T-helper 17 cell (primary cell): ENCODE results near the gene RHCG. TPM values are rescaled to one million over a fixed set of nuclear protein-coding genes. Genes with fewer than 3 reads are reported as not detected.
A peak's percentile ranks its signal among the peaks of the same experiment; 100 is the strongest.
"Not testable (repeated sequence)": the region's sequence is repeated elsewhere in the genome, so short reads cannot be mapped to it uniquely, and the experiment has no call there.

ENCODE experiments used
- ATAC-seq: fragments of 150-1000 bp; cut with Tn5 transposase; 2 replicates; pipeline ENCODE4 v1.10.0; 2021; ENCODE audit warnings: mild to moderate bottlenecking, moderate library complexity
- DNase-seq, 3 donors: peaks; one replicate each; pipeline versions ENCODE4 v3.0.0 to v3.0.0-alpha.2; 2020 to 2021
- H3K9me3 ChIP-seq: one replicate; pipeline ENCODE4 v1.7.0; 2013; ENCODE audit warnings: low read length, mild to moderate bottlenecking; ENCODE audit not compliant: control insufficient read depth, poor library complexity, severe bottlenecking
- H3K27ac Mint-ChIP-seq: one replicate; pipeline ENCODE4 v1.8.0; 2022; ENCODE audit warnings: mild to moderate bottlenecking, moderate library complexity, mixed read lengths
- H3K27me3 Mint-ChIP-seq: one replicate; pipeline ENCODE4 v1.8.0; 2022; ENCODE audit warnings: mixed read lengths
- H3K36me3 Mint-ChIP-seq: one replicate; pipeline ENCODE4 v1.8.0; 2022; ENCODE audit warnings: low read depth, mixed read lengths
- H3K4me1 Mint-ChIP-seq: one replicate; pipeline ENCODE4 v1.8.0; 2022; ENCODE audit warnings: mild to moderate bottlenecking, mixed read lengths
- H3K4me3 Mint-ChIP-seq: one replicate; pipeline ENCODE4 v1.8.0; 2022; ENCODE audit warnings: mild to moderate bottlenecking, moderate library complexity, mixed read lengths
- total RNA-seq, 4 donors: library from RNA in 2 of 4; stranded (reverse) in 2 of 4; gene quantifications; one replicate each; pipeline ENCODE4 v1.2.3 and lab custom pipeline; 2022 to 2026

RHCG gene
- total RNA-seq, 2 donors from 2014 or later, result not detected

DNA sequence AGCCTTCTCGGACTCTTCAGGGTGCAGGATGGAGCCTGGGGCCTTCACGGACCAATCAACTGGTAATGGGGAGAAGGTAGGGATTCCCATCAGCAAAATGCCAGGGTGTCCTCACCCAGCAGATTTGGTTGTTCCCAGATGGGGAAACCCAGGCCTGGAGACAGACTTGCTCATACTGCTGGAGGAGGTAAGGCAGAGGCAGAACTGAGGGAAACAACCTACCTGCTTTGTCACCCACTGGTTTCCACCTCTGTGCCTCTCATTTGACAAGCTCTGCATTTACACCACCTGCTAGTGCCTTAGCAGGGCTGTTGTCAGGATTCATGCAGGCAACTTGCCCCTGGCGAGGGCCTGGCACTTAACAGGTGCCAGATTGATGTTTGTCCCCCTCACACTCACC lies 15.9 kb downstream of the RHCG start:
- Mint-ChIP-seq H3K36me3 (peaks cover 2% of the 10 kb centered on the region), H3K4me3 (no peak overlapping the region), H3K27me3 (peaks cover 60% of the 10 kb centered on the region), H3K27ac (no peak overlapping the region), H3K4me1 (no peaks in the 10 kb centered on the region)
- no peak for ATAC-seq
- no peaks in the 10 kb centered on the region for H3K9me3 ChIP-seq
- DNase-seq, result no peak

DNA sequence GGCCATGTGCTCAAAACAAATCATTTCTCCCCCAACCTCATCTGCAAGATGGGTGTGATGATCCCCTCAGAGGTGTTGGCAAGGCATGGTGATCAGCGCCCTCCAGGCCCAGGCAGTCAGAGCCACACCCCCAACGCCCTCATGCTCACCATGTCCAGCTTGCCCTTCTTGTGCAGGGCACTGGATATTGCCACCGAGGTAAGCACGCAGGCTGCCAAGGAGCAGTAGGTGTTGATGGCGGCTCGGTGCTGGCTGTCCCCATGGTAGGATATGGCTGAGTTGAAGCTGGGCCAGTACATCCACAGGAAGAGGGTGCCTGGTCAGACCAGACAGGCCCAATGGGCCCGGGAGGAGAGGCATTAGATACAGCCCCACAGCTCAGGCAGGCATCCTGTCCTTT lies 17.2 kb downstream of the RHCG start:
- Mint-ChIP-seq H3K27me3 (peaks cover 51% of the 10 kb centered on the region), H3K4me3 (no peak overlapping the region), H3K27ac (no peak overlapping the region), H3K4me1 (no peaks in the 10 kb centered on the region), H3K36me3 (peaks cover 1% of the 10 kb centered on the region)
- DNase-seq (no peak), ATAC-seq (no peak)
- no peaks in the 10 kb centered on the region for H3K9me3 ChIP-seq

GRCh38 chr15:89477411-89478242 lies 18.8 kb downstream of the RHCG start:
- no peak overlapping the region for H3K27ac Mint-ChIP-seq
- no peak overlapping the region for H3K4me3 Mint-ChIP-seq
- H3K4me1 Mint-ChIP-seq, result no peaks in the 10 kb centered on the region
- peaks cover 36% of the 10 kb centered on the region for H3K27me3 Mint-ChIP-seq
- H3K36me3 Mint-ChIP-seq, result no peaks in the 10 kb centered on the region
- DNase-seq, result no peak
- no peak for ATAC-seq
- no peaks in the 10 kb centered on the region for H3K9me3 ChIP-seq

GRCh38 chr15:89475661-89476060 lies 20.7 kb downstream of the RHCG start:
- Mint-ChIP-seq H3K27me3 (peaks cover 23% of the 10 kb centered on the region), H3K36me3 (no peaks in the 10 kb centered on the region), H3K4me1 (no peaks in the 10 kb centered on the region), H3K27ac (peak overlapping the region; percentile 42), H3K4me3 (no peak overlapping the region)
- DNase-seq (no peak), ATAC-seq (no peak)
- no peaks in the 10 kb centered on the region for H3K9me3 ChIP-seq

DNA sequence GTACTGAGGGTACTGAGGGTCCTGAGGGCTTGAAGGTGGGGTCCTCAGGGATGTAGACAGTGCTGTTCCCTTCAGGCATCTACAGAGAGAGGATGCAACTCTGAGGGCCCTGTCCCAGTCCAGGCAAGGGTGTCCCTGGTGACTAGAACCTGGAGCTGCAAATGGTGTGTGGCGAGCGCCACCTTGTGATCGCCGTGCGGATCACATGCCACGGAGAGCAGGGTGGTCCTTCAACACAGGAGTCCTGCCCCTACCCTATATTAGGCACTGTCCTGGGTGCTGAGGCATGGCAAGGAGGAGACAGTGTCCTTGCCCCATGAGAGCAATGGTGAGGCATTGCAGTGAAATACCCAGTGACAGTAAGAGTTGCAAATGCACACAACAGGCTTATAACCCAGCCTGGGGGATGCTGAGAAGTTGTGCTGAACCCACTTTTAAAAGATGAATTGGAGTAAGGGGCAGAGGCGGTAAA lies 23.6 kb downstream of the RHCG start:
- H3K9me3 ChIP-seq, result no peaks in the 10 kb centered on the region
- Mint-ChIP-seq H3K27me3 (peaks cover 28% of the 10 kb centered on the region), H3K27ac (no peak overlapping the region), H3K36me3 (no peaks in the 10 kb centered on the region), H3K4me1 (no peaks in the 10 kb centered on the region), H3K4me3 (no peak overlapping the region)
- no peak for ATAC-seq
- no peak for DNase-seq

DNA sequence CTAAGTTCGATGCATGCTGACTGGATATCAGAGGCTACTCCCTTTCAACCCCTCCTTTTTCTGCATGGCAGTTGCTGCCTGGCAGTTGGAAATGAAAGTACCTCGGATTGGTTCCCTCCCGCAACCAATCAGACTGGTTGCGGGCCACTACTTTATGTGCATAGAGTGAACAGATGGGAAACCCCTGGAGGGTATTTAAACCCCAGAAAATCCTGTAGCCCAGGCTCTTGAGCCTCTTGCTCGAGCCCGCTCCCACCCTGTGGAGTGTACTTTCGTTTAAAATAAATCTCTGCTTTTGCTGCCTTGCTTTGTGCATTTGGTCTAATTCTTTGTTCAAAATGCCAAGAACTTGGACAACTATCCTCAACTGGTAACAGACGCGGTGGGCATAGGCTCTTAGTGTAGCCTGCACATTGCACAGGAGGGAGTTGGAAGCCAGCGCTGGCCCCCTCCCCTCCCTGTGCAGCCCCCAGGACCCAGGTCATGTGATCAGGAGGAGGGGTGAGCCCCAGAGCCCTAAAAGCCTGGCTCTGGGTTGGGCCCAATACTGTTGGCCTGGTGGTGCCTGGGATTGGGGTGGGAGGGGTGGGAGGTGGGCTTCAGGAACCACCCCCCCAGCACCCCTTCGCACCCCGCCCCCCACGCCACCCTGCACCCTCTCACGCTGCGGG lies 26.8 kb downstream of the RHCG start:
- H3K9me3 ChIP-seq, result no peaks in the 10 kb centered on the region
- ATAC-seq (no peak), DNase-seq (no peak)
- Mint-ChIP-seq H3K4me1 (no peaks in the 10 kb centered on the region), H3K36me3 (peaks cover 1% of the 10 kb centered on the region), H3K4me3 (no peak overlapping the region), H3K27ac (no peak overlapping the region), H3K27me3 (peaks cover 55% of the 10 kb centered on the region)

DNA sequence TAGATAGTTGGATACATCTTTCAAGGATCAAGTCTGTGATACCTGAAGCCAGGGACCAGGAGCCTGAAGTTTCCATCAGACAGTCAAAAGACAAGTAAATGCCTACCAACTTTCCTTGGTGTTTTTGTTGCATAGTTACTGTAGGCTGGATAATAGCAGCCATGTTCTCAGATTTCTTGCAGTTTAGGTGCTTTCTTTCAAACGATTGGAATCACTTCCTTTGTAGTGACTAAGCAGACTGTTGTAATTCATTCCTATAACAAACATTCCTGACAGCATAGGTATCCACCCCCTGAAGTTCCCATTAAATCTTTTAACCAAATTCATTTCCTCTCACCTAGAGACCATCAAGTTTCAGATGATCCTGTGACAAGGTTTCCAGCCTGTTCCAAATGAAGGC lies 27.6 kb downstream of the RHCG start:
- not testable (repeated sequence) for H3K27ac Mint-ChIP-seq, H3K36me3 Mint-ChIP-seq, H3K4me3 Mint-ChIP-seq, H3K9me3 ChIP-seq, ATAC-seq, H3K4me1 Mint-ChIP-seq, DNase-seq
- peaks cover 63% of the 10 kb centered on the region for H3K27me3 Mint-ChIP-seq

DNA sequence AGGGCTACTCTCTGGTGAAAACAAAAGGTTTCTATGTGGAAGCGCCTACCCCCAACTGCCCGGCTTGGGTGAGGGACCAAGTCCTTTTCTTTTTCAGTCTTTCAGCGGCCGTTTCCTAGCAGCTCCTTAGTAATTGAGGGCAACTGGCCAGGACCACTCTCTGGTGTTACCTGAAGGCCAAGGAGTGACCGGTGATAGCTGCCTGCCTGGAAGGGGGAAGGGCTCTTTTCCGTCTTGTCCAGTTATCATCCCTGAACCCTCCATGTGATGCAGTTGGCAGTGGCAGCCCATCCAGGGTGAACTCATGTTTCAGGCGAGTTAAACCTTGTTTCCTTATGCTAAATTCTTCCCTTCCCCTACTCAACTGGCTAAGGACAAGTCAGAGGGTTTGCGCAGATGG lies 33.3 kb downstream of the RHCG start:
- ATAC-seq, result no peak
- Mint-ChIP-seq H3K27ac (no peak overlapping the region), H3K27me3 (peaks cover 73% of the 10 kb centered on the region), H3K36me3 (peaks cover 5% of the 10 kb centered on the region), H3K4me3 (no peak overlapping the region), H3K4me1 (no peaks in the 10 kb centered on the region)
- no peaks in the 10 kb centered on the region for H3K9me3 ChIP-seq
- DNase-seq, result no peak

- H3K9me3 ChIP-seq, result no peaks in the 10 kb centered on the region
- Mint-ChIP-seq H3K4me3 (no peak overlapping the region), H3K36me3 (peaks cover 5% of the 10 kb centered on the region), H3K4me1 (no peaks in the 10 kb centered on the region), H3K27ac (no peak overlapping the region), H3K27me3 (peaks cover 67% of the 10 kb centered on the region)
- DNase-seq (no peak), ATAC-seq (no peak)
Measured at GRCh38 chr15:89462198-89462912, 34.0 kb downstream of the RHCG start.

DNA sequence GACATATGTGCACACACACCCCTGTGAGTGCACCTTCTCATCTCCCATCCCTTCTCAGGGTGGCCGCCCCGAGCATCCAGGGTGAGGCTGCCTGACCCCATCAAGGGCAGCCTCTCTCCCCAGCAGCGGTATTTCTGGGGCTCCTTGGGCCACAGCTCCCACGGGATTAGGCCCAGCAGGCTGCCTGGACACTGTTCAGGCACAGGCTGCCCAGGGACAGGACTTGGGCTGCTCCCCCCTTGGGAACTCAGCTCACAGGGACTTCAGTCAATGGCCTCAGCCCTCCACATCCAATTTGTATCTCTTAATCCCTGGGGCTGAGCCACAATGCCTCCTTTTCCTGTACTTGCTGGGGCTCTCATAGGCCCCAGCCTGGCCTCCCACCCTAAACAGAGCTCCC lies 35.0 kb downstream of the RHCG start:
- DNase-seq (no peak), ATAC-seq (no peak)
- Mint-ChIP-seq H3K27me3 (peaks cover 63% of the 10 kb centered on the region), H3K4me1 (no peaks in the 10 kb centered on the region), H3K27ac (no peak overlapping the region), H3K4me3 (no peak overlapping the region), H3K36me3 (peaks cover 5% of the 10 kb centered on the region)
- H3K9me3 ChIP-seq, result no peaks in the 10 kb centered on the region

DNA sequence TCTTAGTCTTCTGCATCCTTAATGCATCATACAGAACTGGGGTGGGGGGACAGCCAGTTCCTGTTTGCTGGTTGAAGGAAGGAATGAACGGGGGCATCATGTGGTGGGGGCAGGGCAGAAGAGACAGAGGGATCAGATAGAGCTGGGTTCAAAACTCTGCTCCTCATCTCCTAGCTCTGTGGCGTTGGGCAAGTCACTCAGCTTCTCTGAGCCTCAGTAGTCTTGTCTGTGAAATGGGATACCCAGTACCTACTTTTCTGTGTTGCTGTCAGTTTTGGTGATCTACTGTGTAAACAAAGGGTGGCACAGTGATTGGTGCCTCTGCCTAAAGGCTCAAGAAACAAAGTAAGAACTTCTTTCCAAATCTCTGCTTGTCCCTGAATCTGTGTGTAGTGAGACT lies 36.3 kb downstream of the RHCG start:
- H3K9me3 ChIP-seq, result no peaks in the 10 kb centered on the region
- H3K4me3 Mint-ChIP-seq, result no peak overlapping the region
- DNase-seq, result no peak
- H3K27ac Mint-ChIP-seq, result no peak overlapping the region
- ATAC-seq, result no peak
- peaks cover 5% of the 10 kb centered on the region for H3K36me3 Mint-ChIP-seq
- H3K27me3 Mint-ChIP-seq, result peaks cover 50% of the 10 kb centered on the region
- no peaks in the 10 kb centered on the region for H3K4me1 Mint-ChIP-seq

DNA sequence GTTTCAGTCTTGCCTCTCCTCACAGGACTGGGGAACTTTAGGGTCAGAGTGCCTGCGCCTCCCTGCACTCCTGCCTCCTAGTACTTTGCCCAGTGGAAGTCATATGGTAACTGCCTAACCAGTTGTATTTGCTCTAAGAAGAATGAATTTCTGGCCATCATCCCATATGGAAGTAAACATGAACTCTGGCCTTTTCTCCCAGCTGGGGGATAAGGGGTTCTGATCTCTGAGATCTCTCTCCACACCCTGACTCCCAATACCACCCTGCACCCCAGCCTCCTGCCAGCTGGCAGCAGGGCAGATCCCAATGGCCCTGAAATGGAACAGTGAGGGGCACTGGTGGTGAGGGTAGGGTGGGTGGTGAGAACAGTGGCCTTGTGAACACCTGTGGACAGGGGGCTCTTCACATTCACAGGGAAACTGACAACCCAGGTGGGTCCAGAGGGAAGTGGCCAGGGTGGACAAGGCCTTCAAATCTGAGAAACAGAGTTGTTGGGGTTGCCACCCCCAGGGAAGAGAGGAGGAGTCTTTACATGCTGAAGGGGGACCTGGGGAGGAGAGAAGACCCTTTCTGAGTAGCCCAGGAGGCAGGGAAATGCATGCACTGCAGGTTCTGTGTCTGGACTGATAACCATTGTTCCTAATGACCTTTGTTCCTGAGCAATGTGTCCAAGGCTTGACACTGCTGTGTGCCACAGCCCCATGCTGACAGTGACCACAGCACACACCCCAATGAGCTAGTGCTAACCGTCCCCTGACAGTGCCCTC lies 36.9 kb downstream of the RHCG start:
- Mint-ChIP-seq H3K27me3 (peaks cover 44% of the 10 kb centered on the region), H3K36me3 (peaks cover 3% of the 10 kb centered on the region), H3K4me1 (no peaks in the 10 kb centered on the region), H3K27ac (no peak overlapping the region), H3K4me3 (no peak overlapping the region)
- H3K9me3 ChIP-seq, result no peaks in the 10 kb centered on the region
- DNase-seq (no peak), ATAC-seq (no peak)

GRCh38 chr15:89458440-89458839 lies 37.9 kb downstream of the RHCG start:
- ATAC-seq, result no peak
- no peaks in the 10 kb centered on the region for H3K9me3 ChIP-seq
- no peak overlapping the region for H3K4me3 Mint-ChIP-seq
- H3K36me3 Mint-ChIP-seq, result no peaks in the 10 kb centered on the region
- H3K4me1 Mint-ChIP-seq, result no peaks in the 10 kb centered on the region
- peaks cover 36% of the 10 kb centered on the region for H3K27me3 Mint-ChIP-seq
- no peak overlapping the region for H3K27ac Mint-ChIP-seq
- no peak for DNase-seq
